SK-N-MC (cell line): ENCODE results near the gene HCLS1.

Experiments
- DNase-seq: peaks from one replicate; pipeline ENCODE4 v3.0.0-alpha.2; 2011; ENCODE audit warnings: low read depth, low spot score
- H3K27ac ChIP-seq: fragments of 200-600 bp; sonication (generic); 2 replicates; pipeline ENCODE4 v1.5.1; 2016; ENCODE audit warnings: mixed run types
- H3K36me3 ChIP-seq: fragments of 200-600 bp; sonication (generic); 2 replicates; pipeline ENCODE4 v1.6.1; 2017; ENCODE audit warnings: antibody characterized with exemption, low read length, mixed read lengths; ENCODE audit not compliant: insufficient read depth
- H3K4me3 ChIP-seq: fragments of 200-600 bp; sonication (generic); 2 replicates; pipeline ENCODE4 v1.5.1; 2016
- H3K9ac ChIP-seq: fragments of 200-600 bp; sonication (generic); 2 replicates; pipeline ENCODE4 v1.8.0; 2017; ENCODE audit warnings: mixed run types, mixed read lengths; ENCODE audit not compliant: insufficient read length
- H3K9me3 ChIP-seq: fragments of 200-600 bp; sonication (generic); 2 replicates; pipeline ENCODE4 v1.6.1; 2017; ENCODE audit warnings: low read depth, mild to moderate bottlenecking, antibody characterized with exemption, low read length, moderate library complexity, mixed read lengths
- EZH2 ChIP-seq: fragments of 200-600 bp; sonication (generic); IDR thresholded peaks from one replicate; pipeline ENCODE4 v1.6.1; 2017; ENCODE audit warnings: antibody characterized with exemption
- FOXP2 ChIP-seq: optimal IDR thresholded peaks from 2 replicates; pipeline ENCODE3; 2011; ENCODE audit warnings: mild to moderate bottlenecking, moderate library complexity; ENCODE audit not compliant: insufficient read depth; ENCODE audit errors: extremely low read length, control extremely low read depth
- POLR2AphosphoS5 ChIP-seq: IDR thresholded peaks from 2 replicates; pipeline ENCODE4 v1.6.1; 2012; ENCODE audit warnings: mild to moderate bottlenecking, low read depth, low read length, borderline replicate concordance

HCLS1 gene

DNA sequence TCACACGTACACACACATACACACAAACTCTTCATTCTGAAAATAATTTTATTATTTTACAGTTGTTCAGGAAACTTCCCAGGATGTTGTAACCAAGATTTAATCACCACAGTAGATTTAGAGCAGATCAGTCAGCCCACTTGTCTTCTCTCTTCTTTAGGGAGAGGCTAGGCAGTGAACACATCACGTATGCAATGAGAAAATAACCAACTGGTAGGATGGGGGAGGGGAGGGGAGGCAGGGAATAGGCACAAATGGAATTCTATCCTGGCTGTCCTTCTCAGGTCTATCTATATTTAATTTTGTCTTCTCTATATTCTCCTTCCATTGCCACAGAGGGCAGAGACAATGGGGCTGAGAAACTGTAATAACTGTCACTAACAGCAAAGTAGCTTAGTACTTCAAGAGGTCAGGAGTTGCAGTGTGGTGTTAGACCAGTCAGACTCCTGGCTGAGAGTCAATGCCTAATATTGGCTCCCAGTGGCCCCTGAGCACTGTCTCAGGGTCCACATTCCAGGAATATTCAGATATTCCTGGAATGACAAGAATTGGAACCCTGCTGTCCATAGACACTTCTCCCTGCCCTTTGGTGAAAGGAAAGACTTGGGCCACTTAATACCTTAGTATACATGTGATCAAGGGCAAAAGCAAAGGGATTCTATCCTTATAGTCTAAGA, 2.6 kb upstream of the HCLS1 start:
- Histone ChIP-seq H3K27ac (no peak overlapping the region), H3K36me3 (no peaks in the 10 kb centered on the region; the same call in 1 of the 2 replicates), H3K4me3 (no peak overlapping the region), H3K9ac (no peak overlapping the region), H3K9me3 (no peaks in the 10 kb centered on the region)
- TF ChIP-seq FOXP2 (no peak), POLR2AphosphoS5 (no peak), EZH2 (no peak)
- no peak for DNase-seq

DNA sequence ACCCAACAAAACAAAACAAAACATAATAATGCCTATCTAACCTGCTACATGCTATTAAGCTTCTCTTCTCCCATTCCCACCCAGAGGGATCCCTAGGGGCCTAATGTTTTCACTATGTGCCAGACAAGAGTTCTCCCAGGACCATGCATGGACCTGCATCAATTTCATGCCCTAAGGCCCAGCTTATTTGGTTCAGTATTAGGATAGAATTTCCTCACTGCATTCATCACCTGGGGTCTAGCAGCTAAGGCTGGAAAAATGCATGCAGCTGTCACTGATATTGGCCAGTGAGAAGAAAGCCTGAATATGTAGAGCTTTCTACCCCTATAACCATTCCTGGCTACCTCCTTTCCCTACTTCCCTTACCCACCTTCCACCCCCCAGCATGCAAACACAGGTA, 2.0 kb upstream of the HCLS1 start:
- H3K9me3 ChIP-seq, result no peaks in the 10 kb centered on the region
- H3K4me3 ChIP-seq, result no peak overlapping the region
- TF ChIP-seq POLR2AphosphoS5, result no peak
- no peak for TF ChIP-seq FOXP2
- TF ChIP-seq EZH2, result no peak
- H3K36me3 ChIP-seq, result no peaks in the 10 kb centered on the region; the same call in 1 of the 2 replicates
- no peak overlapping the region for H3K9ac ChIP-seq
- DNase-seq, result no peak
- no peak overlapping the region for H3K27ac ChIP-seq

DNA sequence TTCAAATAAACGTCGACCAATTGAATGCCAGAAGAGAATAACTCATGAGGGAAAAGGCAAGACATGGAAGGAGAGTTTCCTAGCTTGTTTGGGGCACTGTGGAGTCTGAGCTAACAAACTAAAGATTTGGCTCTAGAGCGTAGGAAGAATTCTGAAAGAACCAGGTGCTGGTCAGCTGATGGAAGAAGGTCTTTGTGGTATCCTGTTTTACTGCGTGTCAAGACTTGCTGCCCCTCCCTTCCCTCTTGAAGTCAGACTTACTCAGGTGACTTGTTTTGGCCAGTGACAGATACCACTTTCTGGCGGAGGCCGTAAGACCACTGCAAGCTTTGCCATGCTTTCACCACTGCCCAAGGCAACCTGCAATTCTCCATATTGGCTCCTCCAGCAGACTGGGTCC, 673 bp upstream of the HCLS1 start:
- no peaks in the 10 kb centered on the region; the same call in 1 of the 2 replicates for H3K36me3 ChIP-seq
- TF ChIP-seq FOXP2 (no peak), EZH2 (no peak), POLR2AphosphoS5 (no peak)
- H3K9me3 ChIP-seq, result no peaks in the 10 kb centered on the region
- H3K9ac ChIP-seq, result no peak overlapping the region
- DNase-seq, result no peak
- H3K4me3 ChIP-seq, result no peak overlapping the region
- no peak overlapping the region for H3K27ac ChIP-seq

DNA sequence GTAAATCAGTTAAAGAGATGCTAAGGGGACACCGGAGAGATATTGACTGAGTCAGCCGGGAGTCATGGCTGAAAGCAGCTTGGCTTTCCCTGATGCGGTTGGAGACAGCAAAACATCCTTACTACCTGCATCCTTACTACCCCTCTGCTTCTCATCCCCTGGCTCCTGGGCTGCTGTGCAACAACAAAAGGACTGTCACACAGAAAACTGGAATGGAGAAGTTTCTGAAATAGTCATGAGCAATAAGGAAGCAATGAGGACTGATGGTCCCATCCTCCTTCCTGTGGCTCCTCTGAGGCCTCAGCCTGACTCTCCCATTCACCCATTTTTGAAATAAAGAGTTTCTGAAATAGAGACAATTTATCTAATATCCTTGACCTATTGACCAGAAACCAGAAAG, 1.1 kb downstream of the HCLS1 start:
- TF ChIP-seq EZH2, result no peak
- TF ChIP-seq FOXP2, result no peak
- no peak for TF ChIP-seq POLR2AphosphoS5
- H3K9me3 ChIP-seq, result no peaks in the 10 kb centered on the region
- no peak for DNase-seq
- H3K9ac ChIP-seq, result no peak overlapping the region
- no peak overlapping the region for H3K4me3 ChIP-seq
- no peak overlapping the region for H3K27ac ChIP-seq
- H3K36me3 ChIP-seq, result no peaks in the 10 kb centered on the region; the same call in 1 of the 2 replicates

DNA sequence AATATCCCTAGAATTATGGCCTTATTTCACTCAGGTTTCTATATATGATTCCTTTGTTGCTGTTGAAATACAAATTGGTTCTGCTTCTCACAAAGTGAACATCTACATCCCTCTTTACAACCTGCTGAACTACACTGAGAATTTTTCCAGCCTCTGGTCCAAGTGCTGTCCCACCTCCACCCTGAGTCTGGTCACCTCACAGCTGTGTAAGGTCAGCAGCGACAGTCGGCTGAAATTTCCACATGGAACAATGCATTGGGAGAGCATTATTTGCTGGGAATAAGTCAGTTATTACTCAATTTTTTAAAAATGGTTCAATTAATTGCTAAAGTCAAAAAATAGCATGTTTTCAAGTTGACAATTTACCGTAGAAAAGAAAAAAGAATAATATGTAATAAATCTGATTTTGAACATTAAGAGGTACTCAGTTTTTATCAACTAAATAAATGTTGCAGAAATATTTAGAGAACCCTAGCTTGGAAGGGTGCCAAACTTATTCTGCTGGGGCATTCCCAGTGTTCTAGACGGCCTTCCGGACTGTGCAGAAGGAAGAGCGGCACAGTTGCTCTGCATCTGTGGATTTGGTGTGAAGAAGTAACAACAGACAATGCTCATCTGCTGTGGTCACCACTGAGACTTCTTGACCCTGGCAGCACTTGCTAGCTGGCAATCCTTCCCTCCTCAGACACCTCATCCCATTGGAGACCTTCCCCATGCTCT, 1.8 kb downstream of the HCLS1 start:
- H3K36me3 ChIP-seq, result no peaks in the 10 kb centered on the region
- no peak for DNase-seq
- no peaks in the 10 kb centered on the region for H3K9me3 ChIP-seq
- H3K4me3 ChIP-seq, result no peak overlapping the region
- TF ChIP-seq FOXP2, result no peak
- TF ChIP-seq EZH2, result no peak
- H3K9ac ChIP-seq, result no peak overlapping the region
- no peak overlapping the region for H3K27ac ChIP-seq

DNA sequence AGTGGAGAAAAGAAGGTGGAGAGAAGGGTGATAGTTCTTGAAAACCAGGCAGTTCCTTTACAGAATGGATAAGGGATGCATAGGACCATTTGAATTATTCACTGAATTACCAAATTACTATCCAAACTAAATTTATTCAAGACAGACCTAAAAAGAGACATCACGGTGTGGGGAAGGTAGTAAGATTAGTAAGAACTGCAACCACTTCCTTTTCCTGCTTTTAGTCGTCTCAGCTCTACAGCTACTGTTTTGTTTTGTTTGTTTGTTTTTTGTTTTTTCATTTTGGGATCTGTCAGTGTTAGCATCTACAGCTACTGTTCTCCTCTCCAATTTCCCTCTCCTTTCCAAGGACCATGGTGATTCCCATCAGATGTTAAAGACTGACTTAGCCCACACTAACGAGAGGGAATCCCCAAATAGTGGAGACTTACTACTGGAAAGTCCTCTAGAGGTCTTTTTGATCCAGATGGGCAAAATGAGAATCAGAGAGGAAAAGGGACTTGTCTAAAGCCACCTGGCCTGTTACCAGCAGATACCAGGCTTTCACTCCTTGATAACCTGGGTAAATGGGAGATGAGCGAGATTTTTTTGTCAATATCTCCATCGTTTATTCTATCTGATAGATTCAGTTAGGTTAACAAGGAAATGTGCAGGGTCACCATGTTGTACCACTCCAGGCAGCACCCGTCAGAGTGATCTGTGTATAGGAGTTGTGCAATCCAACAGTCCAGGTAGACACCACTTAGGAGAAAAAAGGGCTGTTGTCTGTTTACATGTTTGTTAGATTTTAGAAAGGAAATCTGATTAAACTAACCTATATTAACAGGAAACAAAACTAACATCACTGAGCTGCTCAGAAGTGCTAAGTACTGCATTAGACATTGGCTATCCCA, 6.0 kb downstream of the HCLS1 start:
- TF ChIP-seq FOXP2 (no peak), POLR2AphosphoS5 (no peak), EZH2 (no peak)
- Histone ChIP-seq H3K4me3 (no peak overlapping the region), H3K27ac (no peak overlapping the region), H3K9me3 (no peaks in the 10 kb centered on the region), H3K36me3 (no peaks in the 10 kb centered on the region), H3K9ac (no peak overlapping the region)
- DNase-seq, result no peak

DNA sequence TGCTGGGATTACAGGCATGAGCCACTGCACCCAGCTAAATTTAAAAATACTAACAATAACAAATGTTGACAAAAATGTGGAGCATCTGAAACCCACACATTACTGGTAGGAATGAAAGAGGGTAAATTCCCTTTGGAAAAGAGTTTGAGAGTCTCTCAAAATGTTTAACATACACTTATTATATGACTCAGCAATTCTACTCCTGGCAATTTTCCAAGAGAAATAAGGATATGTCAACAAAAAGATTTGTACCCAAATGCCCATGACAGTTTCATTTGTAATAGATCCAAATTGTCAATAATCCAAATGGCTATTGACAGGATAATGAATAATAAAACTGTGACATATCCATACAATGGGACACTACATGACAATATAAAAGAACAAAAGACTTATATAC, 9.0 kb downstream of the HCLS1 start:
- Histone ChIP-seq H3K9ac (no peak overlapping the region), H3K4me3 (no peak overlapping the region), H3K36me3 (no peaks in the 10 kb centered on the region), H3K9me3 (no peaks in the 10 kb centered on the region), H3K27ac (no peak overlapping the region)
- no peak for DNase-seq
- TF ChIP-seq EZH2, result no peak
- no peak for TF ChIP-seq POLR2AphosphoS5
- TF ChIP-seq FOXP2, result no peak

DNA sequence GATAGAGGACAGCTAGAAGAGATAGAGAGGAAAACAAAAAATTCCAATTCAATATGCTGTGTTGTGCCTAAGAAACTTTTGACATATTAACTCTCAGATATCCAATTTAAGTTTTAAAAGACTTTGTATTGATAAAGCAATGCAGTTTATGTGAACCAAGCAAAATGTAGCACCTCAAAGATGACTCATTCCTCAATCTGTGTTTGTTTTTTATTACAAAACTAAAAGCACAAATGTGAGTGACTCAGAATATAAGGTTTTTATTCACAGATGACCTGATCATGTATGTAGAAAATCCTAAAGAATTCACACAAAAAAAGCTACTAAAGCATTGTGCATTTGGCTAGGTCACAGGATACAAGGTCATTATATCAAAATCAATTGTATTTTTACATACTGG, 11.1 kb downstream of the HCLS1 start:
- H3K9me3 ChIP-seq, result no peaks in the 10 kb centered on the region
- TF ChIP-seq EZH2 (no peak), POLR2AphosphoS5 (no peak), FOXP2 (no peak)
- no peak for DNase-seq
- no peak overlapping the region for H3K27ac ChIP-seq
- H3K36me3 ChIP-seq, result no peaks in the 10 kb centered on the region
- H3K9ac ChIP-seq, result no peak overlapping the region
- H3K4me3 ChIP-seq, result no peak overlapping the region
